ENCODE data around the gene CACNA2D2. TPM values are rescaled to one million over a fixed set of nuclear protein-coding genes. Genes with fewer than 3 reads are reported as not detected.

CACNA2D2 gene
- total and polyA plus RNA-seq, 2 donors from 2014 or later = 3.6 to 6.0 TPM

GRCh38 chr3:50502225-50502583, 1.2 kb downstream of the CACNA2D2 start:
- no peak for TF ChIP-seq CTCF (IDR thresholded peaks at IDR 0.05; ENCODE audit: borderline replicate concordance, extremely low read depth, insufficient read depth)
- no peak overlapping the region for H3K9ac ChIP-seq (ENCODE audit: low read length in 3 of 3)
- DNase-seq = no peak
- no peaks in the 10 kb centered on the region for H3K36me3 ChIP-seq (ENCODE audit: control insufficient read depth in 2 of 3, insufficient read depth in 3 of 3, low read length in 3 of 3)
- no peak overlapping the region for H3K27ac ChIP-seq (ENCODE audit: low read depth in 2 of 2, low read length in 2 of 2)
- no peaks in the 10 kb centered on the region for H3K9me3 ChIP-seq (ENCODE audit: control insufficient read depth in 2 of 3, insufficient read depth in 1 of 3, low read length in 3 of 3)
- H3K4me3 ChIP-seq (ENCODE audit: low read length in 3 of 3) = peak overlapping the region in 1 of 3 donors; percentile 43
- H3K27me3 ChIP-seq (ENCODE audit: control insufficient read depth, insufficient read depth, low read length) = peaks cover 10% of the 10 kb centered on the region
- intact Hi-C loops (cut with DNase I) = no loop called here
- peaks cover 0 to 6% (median 0%) of the 10 kb centered on the region in 3 donors for H3K4me1 ChIP-seq (ENCODE audit: control insufficient read depth in 2 of 3, insufficient read depth in 2 of 3, low read depth in 1 of 3, low read length in 3 of 3)
- no peak for FAIRE-seq

- H3K27me3 ChIP-seq (ENCODE audit: control insufficient read depth, insufficient read depth, low read length) = no peaks in the 10 kb centered on the region
- H3K9me3 ChIP-seq (ENCODE audit: control insufficient read depth in 2 of 3, insufficient read depth in 1 of 3, low read length in 3 of 3) = no peaks in the 10 kb centered on the region
- H3K4me1 ChIP-seq (ENCODE audit: control insufficient read depth in 2 of 3, insufficient read depth in 2 of 3, low read depth in 1 of 3, low read length in 3 of 3) = no peaks in the 10 kb centered on the region
- intact Hi-C loops (cut with DNase I) = no loop called here
- no peak for TF ChIP-seq CTCF (IDR thresholded peaks at IDR 0.05; ENCODE audit: borderline replicate concordance, extremely low read depth, insufficient read depth)
- FAIRE-seq (no peak), DNase-seq (no peak)
- H3K27ac ChIP-seq (ENCODE audit: low read depth in 2 of 2, low read length in 2 of 2) = no peak overlapping the region
- no peak overlapping the region for H3K4me3 ChIP-seq (ENCODE audit: low read length in 3 of 3)
- H3K9ac ChIP-seq (ENCODE audit: low read length in 3 of 3) = no peak overlapping the region
- H3K36me3 ChIP-seq (ENCODE audit: control insufficient read depth in 2 of 3, insufficient read depth in 3 of 3, low read length in 3 of 3) = no peaks in the 10 kb centered on the region
Measured at GRCh38 chr3:50495609-50496423, 7.6 kb downstream of the CACNA2D2 start.

- intact Hi-C loops (cut with DNase I) = no loop called here
- no peaks in the 10 kb centered on the region for H3K4me1 ChIP-seq (ENCODE audit: control insufficient read depth in 2 of 3, insufficient read depth in 2 of 3, low read depth in 1 of 3, low read length in 3 of 3)
- DNase-seq = no peak
- no peak for TF ChIP-seq CTCF (IDR thresholded peaks at IDR 0.05; ENCODE audit: borderline replicate concordance, extremely low read depth, insufficient read depth)
- H3K27me3 ChIP-seq (ENCODE audit: control insufficient read depth, insufficient read depth, low read length) = no peaks in the 10 kb centered on the region
- no peaks in the 10 kb centered on the region for H3K36me3 ChIP-seq (ENCODE audit: control insufficient read depth in 2 of 3, insufficient read depth in 3 of 3, low read length in 3 of 3)
- no peaks in the 10 kb centered on the region for H3K9me3 ChIP-seq (ENCODE audit: control insufficient read depth in 2 of 3, insufficient read depth in 1 of 3, low read length in 3 of 3)
- no peak for FAIRE-seq
- no peak overlapping the region for H3K4me3 ChIP-seq (ENCODE audit: low read length in 3 of 3)
- H3K9ac ChIP-seq (ENCODE audit: low read length in 3 of 3) = no peak overlapping the region
- H3K27ac ChIP-seq (ENCODE audit: low read depth in 2 of 2, low read length in 2 of 2) = no peak overlapping the region
Measured at GRCh38 chr3:50494126-50494525, 9.3 kb downstream of the CACNA2D2 start.

Data from kidney (tissue), 14 donors.